DND-41 (cell line): ENCODE results near the gene PLCB4.

Source experiments
- CTCF ChIP-seq: IDR thresholded peaks from 2 replicates; pipeline ENCODE4 v1.5.1; 2012; ENCODE audit warnings: borderline replicate concordance, low read length, moderate library complexity, mild to moderate bottlenecking; ENCODE audit not compliant: poor library complexity, severe bottlenecking; ENCODE audit errors: extremely low read depth
- EZH2 ChIP-seq: IDR thresholded peaks from 3 replicates; pipeline ENCODE4 v1.6.1; 2012; ENCODE audit warnings: borderline replicate concordance, low read depth, mild to moderate bottlenecking, moderate library complexity, low read length, inconsistent platforms; ENCODE audit not compliant: severe bottlenecking

DNA sequence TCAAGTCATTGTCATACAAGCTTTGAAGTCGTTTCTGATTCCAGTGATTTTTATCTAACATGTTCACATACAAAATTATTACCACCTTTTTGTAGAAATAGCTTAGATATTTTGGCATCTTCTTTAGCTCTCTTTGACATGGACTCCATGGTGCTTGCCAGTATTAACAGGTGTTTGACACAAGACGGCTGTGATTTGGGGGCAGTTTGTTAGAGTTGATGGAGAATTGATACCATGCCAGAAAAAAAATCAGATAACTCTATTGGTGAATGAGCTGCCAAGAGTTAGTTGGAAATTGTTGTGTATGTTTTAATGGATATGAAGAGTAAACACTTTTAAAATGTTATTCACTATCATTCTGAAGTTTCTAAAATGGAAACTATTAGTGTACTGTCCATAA, 298.9 kb downstream of the PLCB4 start:
- TF ChIP-seq CTCF (no peak), EZH2 (no peak)
